HG02981 (cell line): Measurements from ENCODE around the gene TBX2.

Source experiments
- ATAC-seq: cut with Tn5 transposase; IDR thresholded peaks from one replicate; pipeline ENCODE4 v1.9.1; 2021; ENCODE audit warnings: mild to moderate bottlenecking, moderate library complexity; ENCODE audit not compliant: unreplicated experiment

Gene TBX2

GRCh38 chr17:61385577-61386236 is 13.9 kb upstream of the TBX2 start:
- ATAC-seq, result no peak

- no peak for ATAC-seq
These were observed 13.4 kb upstream of the TBX2 start for GRCh38 chr17:61386251-61386650.

GRCh38 chr17:61387011-61387410 is 12.6 kb upstream of the TBX2 start:
- no peak for ATAC-seq

GRCh38 chr17:61387511-61388305 is 11.9 kb upstream of the TBX2 start:
- no peak for ATAC-seq

- no peak for ATAC-seq
These were observed 10.9 kb upstream of the TBX2 start for GRCh38 chr17:61388561-61389356.

- no peak for ATAC-seq
These were observed 9.8 kb upstream of the TBX2 start for GRCh38 chr17:61389670-61390478.

- no peak for ATAC-seq
These were observed 9.2 kb upstream of the TBX2 start for GRCh38 chr17:61390479-61390791.

GRCh38 chr17:61391595-61392291 is 7.9 kb upstream of the TBX2 start:
- no peak for ATAC-seq

- ATAC-seq, result no peak
These were observed 7.0 kb upstream of the TBX2 start for GRCh38 chr17:61392679-61393078.

- ATAC-seq, result no peak
These were observed 6.1 kb upstream of the TBX2 start for GRCh38 chr17:61393550-61393903.

- ATAC-seq, result no peak
These were observed 5.6 kb upstream of the TBX2 start for GRCh38 chr17:61393904-61394629.

- ATAC-seq, result no peak
These were observed 4.8 kb upstream of the TBX2 start for GRCh38 chr17:61394630-61395408.

GRCh38 chr17:61395409-61395982 is 4.1 kb upstream of the TBX2 start:
- no peak for ATAC-seq

- ATAC-seq, result no peak
These were observed 3.6 kb upstream of the TBX2 start for GRCh38 chr17:61395983-61396585.

- ATAC-seq, result no peak
These were observed 3.0 kb upstream of the TBX2 start for GRCh38 chr17:61396586-61397085.

GRCh38 chr17:61397086-61397842 is 2.4 kb upstream of the TBX2 start:
- ATAC-seq, result no peak

GRCh38 chr17:61398721-61399130 is 917 bp upstream of the TBX2 start:
- no peak for ATAC-seq
